SK-N-SH (cell line): Measurements from ENCODE around the gene TRPV5.

Experiments used
- CTCF ChIP-seq: fragments of 200-600 bp; sonication (generic); IDR thresholded peaks from 2 replicates; pipeline ENCODE4 v1.6.1; 2017; ENCODE audit warnings: antibody characterized with exemption, mild to moderate bottlenecking, moderate library complexity
- FOXM1 ChIP-seq: IDR thresholded peaks from 2 replicates; pipeline ENCODE4 v1.4.0; 2012; ENCODE audit warnings: low read depth, mild to moderate bottlenecking
- JUND ChIP-seq: IDR thresholded peaks from 2 replicates; pipeline ENCODE4 v1.4.0; 2012
- RCOR1 ChIP-seq: fragments of 150-350 bp; IDR thresholded peaks from 2 replicates; pipeline ENCODE4 v1.6.1; 2017; ENCODE audit warnings: antibody characterized with exemption, low read length
- SMC3 ChIP-seq: IDR thresholded peaks from 2 replicates; pipeline ENCODE4 v1.6.1; 2012; ENCODE audit warnings: low read depth, low read length, improper control_type of control experiment

DNA sequence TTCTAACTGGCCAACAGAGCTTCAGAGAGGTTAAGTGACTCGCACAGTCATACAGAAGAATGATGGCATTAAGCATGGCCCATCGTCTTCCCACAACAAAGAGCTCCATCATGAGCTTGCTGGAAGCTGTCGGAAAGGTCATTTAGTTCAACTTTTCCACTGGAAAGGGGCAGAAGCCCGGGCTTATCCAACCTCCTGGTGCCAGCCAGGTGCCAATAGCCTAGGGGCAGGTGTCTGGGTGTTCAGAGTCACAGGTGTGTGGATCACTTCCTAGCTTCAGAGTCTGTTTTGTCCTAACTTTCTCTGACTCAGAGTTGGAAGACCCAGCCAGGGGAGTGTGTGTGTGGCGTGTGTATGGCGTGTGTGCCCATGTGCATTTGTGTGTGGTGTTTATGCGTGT is 46.7 kb downstream of the TRPV5 start:
- TF ChIP-seq SMC3: no peak
- no peak for TF ChIP-seq CTCF
- TF ChIP-seq FOXM1: no peak
- no peak for TF ChIP-seq JUND
- TF ChIP-seq RCOR1: no peak
